B cell (primary cell): ENCODE measurements around the gene RBM22. TPM values are rescaled to one million over a fixed set of nuclear protein-coding genes. Genes with fewer than 3 reads are reported as not detected.

Experiments
- ATAC-seq: fragments of 200-7000 bp; cut with Tn5 transposase; one replicate; pipeline ENCODE4 v1.10.0; 2021; ENCODE audit warnings: low read depth, mild to moderate bottlenecking, moderate number of reproducible peaks, moderate library complexity
- CTCF ChIA-PET: fragments of 350-600 bp; sonication (Branson Sonifier 250); formaldehyde crosslinking; loops from one replicate; lab custom pipeline; 2021; ENCODE audit warnings: antibody characterized with exemption, inconsistent platforms; lab: Charles Lee
- POLR2A ChIA-PET: fragments of 350-600 bp; sonication (Branson Sonifier 250); formaldehyde crosslinking; loops from one replicate; lab custom pipeline; 2021; ENCODE audit warnings: antibody characterized with exemption; lab: Charles Lee
- DNase-seq: peaks from one replicate; pipeline ENCODE4 v3.0.0; 2013
- H2AFZ ChIP-seq: 2 replicates; pipeline ENCODE4 v1.6.1; 2012; ENCODE audit warnings: mild to moderate bottlenecking, low read depth, low read length; ENCODE audit not compliant: insufficient read depth, poor library complexity, severe bottlenecking
- H3K27ac ChIP-seq, 2 donors: 1 replicate in 1 of 2; 2 replicates in 1 of 2; pipeline ENCODE4 v1.5.1; 2012 to 2013; ENCODE audit warnings: low read length in 2 of 2, mild to moderate bottlenecking in 2 of 2, moderate library complexity in 1 of 2
- H3K27me3 ChIP-seq, 4 experiments: fragments of 200-600 bp in 1 of 4; sonication (generic) in 1 of 4; replicated peaks in 1 of 4; 1 replicate in 2 of 4; 2 replicates in 2 of 4; pipeline versions ENCODE4 v1.6.1 to v1.7.0; 2013 to 2016; ENCODE audit warnings: low read length in 3 of 4, mild to moderate bottlenecking in 2 of 4, mixed read lengths in 1 of 4, moderate library complexity in 1 of 4; ENCODE audit not compliant: insufficient read depth in 4 of 4, control insufficient read depth in 3 of 4; ENCODE audit errors: control extremely low read depth in 1 of 4
- H3K36me3 ChIP-seq, 2 experiments: replicated peaks in 1 of 2; 1 replicate in 1 of 2; 2 replicates in 1 of 2; pipeline versions ENCODE4 v1.6.1 to v1.7.1; 2013; ENCODE audit warnings: low read length in 1 of 2; ENCODE audit not compliant: insufficient read depth in 2 of 2, control insufficient read depth in 1 of 2; ENCODE audit errors: control extremely low read depth in 1 of 2, extremely low read depth in 1 of 2
- H3K4me1 ChIP-seq, 2 donors: fragments of 200-600 bp in 1 of 2; sonication (generic) in 1 of 2; 1 replicate in 1 of 2; 2 replicates in 1 of 2; pipeline versions ENCODE4 v1.5.1 to v1.6.1; 2013 to 2017; ENCODE audit warnings: low read length in 2 of 2; ENCODE audit not compliant: control insufficient read depth in 2 of 2, insufficient read depth in 2 of 2
- H3K4me2 ChIP-seq: replicated peaks from 2 replicates; pipeline ENCODE3; 2012; ENCODE audit warnings: mild to moderate bottlenecking, low read depth, low read length; ENCODE audit not compliant: poor library complexity, severe bottlenecking
- H3K4me3 ChIP-seq, 5 experiments: fragments of 200-600 bp in 1 of 5; sonication (generic) in 1 of 5; 1 replicate in 3 of 5; 2 replicates in 2 of 5; pipeline versions ENCODE4 v1.5.1 to v1.7.0; 2011 to 2016; ENCODE audit warnings: low read length in 4 of 5, mild to moderate bottlenecking in 4 of 5, low read depth in 2 of 5, control low read depth in 1 of 5, moderate library complexity in 1 of 5; ENCODE audit not compliant: insufficient read depth in 1 of 5; ENCODE audit errors: control extremely low read depth in 1 of 5, extremely low read depth in 1 of 5
- H3K79me2 ChIP-seq: fragments of 200-600 bp; sonication (generic); one replicate; pipeline ENCODE4 v1.6.0; 2016; ENCODE audit warnings: low read length; ENCODE audit not compliant: control insufficient read depth, insufficient read depth
- H3K9ac ChIP-seq: fragments of 200-600 bp; sonication (generic); 2 replicates; pipeline ENCODE4 v1.6.1; 2017; ENCODE audit warnings: mild to moderate bottlenecking, low read length, moderate library complexity
- H3K9me3 ChIP-seq, 3 donors: one replicate each; pipeline versions ENCODE4 v1.6.1 to v1.7.1; 2013; ENCODE audit warnings: low read length in 2 of 3; ENCODE audit not compliant: control insufficient read depth in 2 of 3, insufficient read depth in 1 of 3; ENCODE audit errors: control extremely low read depth in 1 of 3
- H4K20me1 ChIP-seq: 2 replicates; pipeline ENCODE4 v1.6.0; 2012; ENCODE audit warnings: mild to moderate bottlenecking, low read length; ENCODE audit not compliant: insufficient read depth, control insufficient read depth, poor library complexity, severe bottlenecking
- H3K27ac Mint-ChIP-seq: one replicate; pipeline ENCODE4 v1.8.0; 2021; ENCODE audit warnings: mixed read lengths
- H3K27me3 Mint-ChIP-seq: one replicate; pipeline ENCODE4 v1.8.0; 2021; ENCODE audit warnings: mixed read lengths
- H3K4me1 Mint-ChIP-seq: one replicate; pipeline ENCODE4 v1.8.0; 2021; ENCODE audit warnings: mixed read lengths
- H3K4me3 Mint-ChIP-seq: one replicate; pipeline ENCODE4 v1.8.0; 2021; ENCODE audit warnings: mixed read lengths
- H3K9me3 Mint-ChIP-seq: one replicate; pipeline ENCODE4 v1.8.0; 2022; ENCODE audit warnings: mixed read lengths; ENCODE audit not compliant: insufficient read depth
- CTCF ChIP-seq: fragments of 200-600 bp; IDR thresholded peaks from one replicate; pipeline ENCODE4 v1.8.0; 2022; ENCODE audit warnings: antibody characterized with exemption, mild to moderate bottlenecking
- EZH2 ChIP-seq: IDR thresholded peaks from 2 replicates; pipeline ENCODE4 v1.6.1; 2012; ENCODE audit warnings: borderline replicate concordance, low read depth, mild to moderate bottlenecking, moderate library complexity, low read length; ENCODE audit not compliant: insufficient read depth, poor library complexity, severe bottlenecking
- WGBS: methylation state at CpG from one replicate; pipeline ENCODE4 v1.1.5; 2013; ENCODE audit warnings: missing lambda C conversion rate; ENCODE audit not compliant: insufficient coverage; 5-methylcytosine and 5-hydroxymethylcytosine counted together
- intact Hi-C: fragments of 100-400 bp; cut with micrococcal nuclease; formaldehyde crosslinking; loops from one replicate; pipeline ENCODE4 v1.10.0; 2022
- polyA plus RNA-seq: library from polyadenylated mRNA; depleted of rRNA; stranded (reverse); fragments of >200 nt; gene quantifications from 2 replicates; pipeline ENCODE4 v1.2.3, GENCODE V29; 2012
- total RNA-seq, 2 donors: library from RNA; stranded (reverse); fragments of 120-200 nt in 1 of 2; gene quantifications; 1 replicate in 1 of 2; 2 replicates in 1 of 2; pipeline versions ENCODE4 v1.2.3 to v1.2.4, GENCODE V29; 2013 to 2022

The RBM22 gene
- total and polyA plus RNA-seq, 2 donors (not counting 1 experiment from before 2014, with no cell fraction given): 70.6 to 89.4 TPM

- CTCF ChIA-PET: interaction anchor here (1.0 to 1.1 kb wide), 2 partner anchors 11 to 86 kb away, joined by 3 read pairs; no protein-coding TSS in a partner anchor
Observed at GRCh38 chr5:150649108-150650020, 51.5 kb downstream of the RBM22 start.

More at GRCh38 chr5:150649108-150650020, 51.5 kb downstream of the RBM22 start:
- TF ChIP-seq EZH2 (no peak), CTCF (no peak)
- ATAC-seq (no peak), DNase-seq (no peak)
- POLR2A ChIA-PET: no interaction called here
- H3K27me3 ChIP-seq: no peaks in the 10 kb centered on the region
- 95% methylated on average over 40 of the region's 46 CpGs for WGBS
- no peak overlapping the region for H2AFZ ChIP-seq
- no peak overlapping the region for H3K27ac Mint-ChIP-seq
- H3K27ac ChIP-seq: no peak overlapping the region
- H3K9me3 Mint-ChIP-seq: no peaks in the 10 kb centered on the region
- H3K79me2 ChIP-seq: no peaks in the 10 kb centered on the region
- H3K9ac ChIP-seq: no peak overlapping the region
- H3K36me3 ChIP-seq: peaks cover 0 to 19% of the 10 kb centered on the region in 2 experiments
- no peak overlapping the region for H3K4me3 Mint-ChIP-seq
- peaks cover 9% of the 10 kb centered on the region for H3K4me1 Mint-ChIP-seq
- no peaks in the 10 kb centered on the region for H3K27me3 Mint-ChIP-seq
- intact Hi-C loops: no loop called here
- no peaks in the 10 kb centered on the region for H3K9me3 ChIP-seq
- H3K4me1 ChIP-seq: no peaks in the 10 kb centered on the region
- H3K4me3 ChIP-seq: no peak overlapping the region
- H4K20me1 ChIP-seq: peaks cover 7% of the 10 kb centered on the region
- no peak overlapping the region for H3K4me2 ChIP-seq
